ENCODE data around the gene SYNDIG1L. TPM values are rescaled to one million over a fixed set of nuclear protein-coding genes. Genes with fewer than 3 reads are reported as not detected.

Gene SYNDIG1L
- total and polyA plus RNA-seq, 10 of the 15 experiments (the other 5 are each of a cell fraction or from before 2014, with no cell fraction given), result 0.04 TPM; not detected in 9

DNA sequence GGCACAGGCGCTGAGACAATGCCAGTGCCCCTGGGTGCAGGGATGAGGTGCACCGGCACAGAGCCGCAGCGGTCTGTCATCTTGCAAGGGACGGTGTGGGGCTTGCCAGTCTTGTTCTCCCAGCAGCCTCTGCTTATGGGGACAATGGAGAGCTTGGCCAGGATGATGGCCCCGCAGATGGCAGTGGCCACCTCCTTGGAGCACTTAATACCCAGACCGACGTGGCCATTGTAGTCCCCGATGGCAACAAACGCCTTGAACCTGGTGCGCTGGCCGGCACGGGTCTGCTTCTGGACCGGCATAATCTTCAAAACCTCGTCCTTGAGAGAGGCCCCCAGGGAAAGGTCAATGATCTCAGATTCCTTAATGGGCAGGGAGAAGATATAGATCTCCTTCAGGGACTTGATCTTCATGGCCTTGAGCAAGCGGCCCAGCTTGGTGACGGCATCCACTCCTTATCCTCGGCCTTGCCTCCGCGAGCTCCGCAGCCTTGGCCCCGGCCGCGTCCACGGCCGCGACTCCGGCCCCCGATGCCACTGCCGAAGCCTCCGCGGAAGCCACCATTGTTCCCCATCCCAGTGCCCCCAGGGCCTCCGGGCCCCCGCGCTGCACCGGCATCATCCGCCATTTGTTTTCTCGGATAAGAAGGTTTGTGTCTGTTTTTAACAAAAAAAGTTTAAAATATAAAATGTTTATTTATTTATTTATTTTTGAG is 47.9 kb downstream of the SYNDIG1L start (continued):
- TF ChIP-seq, protein P1, sequence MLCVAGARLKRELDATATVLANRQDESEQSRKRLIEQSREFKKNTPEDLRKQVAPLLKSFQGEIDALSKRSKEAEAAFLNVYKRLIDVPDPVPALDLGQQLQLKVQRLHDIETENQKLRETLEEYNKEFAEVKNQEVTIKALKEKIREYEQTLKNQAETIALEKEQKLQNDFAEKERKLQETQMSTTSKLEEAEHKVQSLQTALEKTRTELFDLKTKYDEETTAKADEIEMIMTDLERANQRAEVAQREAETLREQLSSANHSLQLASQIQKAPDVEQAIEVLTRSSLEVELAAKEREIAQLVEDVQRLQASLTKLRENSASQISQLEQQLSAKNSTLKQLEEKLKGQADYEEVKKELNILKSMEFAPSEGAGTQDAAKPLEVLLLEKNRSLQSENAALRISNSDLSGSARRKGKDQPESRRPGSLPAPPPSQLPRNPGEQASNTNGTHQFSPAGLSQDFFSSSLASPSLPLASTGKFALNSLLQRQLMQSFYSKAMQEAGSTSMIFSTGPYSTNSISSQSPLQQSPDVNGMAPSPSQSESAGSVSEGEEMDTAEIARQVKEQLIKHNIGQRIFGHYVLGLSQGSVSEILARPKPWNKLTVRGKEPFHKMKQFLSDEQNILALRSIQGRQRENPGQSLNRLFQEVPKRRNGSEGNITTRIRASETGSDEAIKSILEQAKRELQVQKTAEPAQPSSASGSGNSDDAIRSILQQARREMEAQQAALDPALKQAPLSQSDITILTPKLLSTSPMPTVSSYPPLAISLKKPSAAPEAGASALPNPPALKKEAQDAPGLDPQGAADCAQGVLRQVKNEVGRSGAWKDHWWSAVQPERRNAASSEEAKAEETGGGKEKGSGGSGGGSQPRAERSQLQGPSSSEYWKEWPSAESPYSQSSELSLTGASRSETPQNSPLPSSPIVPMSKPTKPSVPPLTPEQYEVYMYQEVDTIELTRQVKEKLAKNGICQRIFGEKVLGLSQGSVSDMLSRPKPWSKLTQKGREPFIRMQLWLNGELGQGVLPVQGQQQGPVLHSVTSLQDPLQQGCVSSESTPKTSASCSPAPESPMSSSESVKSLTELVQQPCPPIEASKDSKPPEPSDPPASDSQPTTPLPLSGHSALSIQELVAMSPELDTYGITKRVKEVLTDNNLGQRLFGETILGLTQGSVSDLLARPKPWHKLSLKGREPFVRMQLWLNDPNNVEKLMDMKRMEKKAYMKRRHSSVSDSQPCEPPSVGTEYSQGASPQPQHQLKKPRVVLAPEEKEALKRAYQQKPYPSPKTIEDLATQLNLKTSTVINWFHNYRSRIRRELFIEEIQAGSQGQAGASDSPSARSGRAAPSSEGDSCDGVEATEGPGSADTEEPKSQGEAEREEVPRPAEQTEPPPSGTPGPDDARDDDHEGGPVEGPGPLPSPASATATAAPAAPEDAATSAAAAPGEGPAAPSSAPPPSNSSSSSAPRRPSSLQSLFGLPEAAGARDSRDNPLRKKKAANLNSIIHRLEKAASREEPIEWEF (IDR thresholded peaks at IDR 0.05; ENCODE audit: insufficient replicate concordance, low read depth, low read length), result no peak
- TF ChIP-seq TBL1XR1 (IDR thresholded peaks at IDR 0.05; ENCODE audit: low read depth, low read length), result no peak
- no peak for TF ChIP-seq CBX5 (IDR thresholded peaks at IDR 0.05; ENCODE audit: low read depth)
- TF ChIP-seq YY1 (IDR thresholded peaks at IDR 0.05; ENCODE audit: low read depth, low read length), result no peak
- TF ChIP-seq, protein P2, sequence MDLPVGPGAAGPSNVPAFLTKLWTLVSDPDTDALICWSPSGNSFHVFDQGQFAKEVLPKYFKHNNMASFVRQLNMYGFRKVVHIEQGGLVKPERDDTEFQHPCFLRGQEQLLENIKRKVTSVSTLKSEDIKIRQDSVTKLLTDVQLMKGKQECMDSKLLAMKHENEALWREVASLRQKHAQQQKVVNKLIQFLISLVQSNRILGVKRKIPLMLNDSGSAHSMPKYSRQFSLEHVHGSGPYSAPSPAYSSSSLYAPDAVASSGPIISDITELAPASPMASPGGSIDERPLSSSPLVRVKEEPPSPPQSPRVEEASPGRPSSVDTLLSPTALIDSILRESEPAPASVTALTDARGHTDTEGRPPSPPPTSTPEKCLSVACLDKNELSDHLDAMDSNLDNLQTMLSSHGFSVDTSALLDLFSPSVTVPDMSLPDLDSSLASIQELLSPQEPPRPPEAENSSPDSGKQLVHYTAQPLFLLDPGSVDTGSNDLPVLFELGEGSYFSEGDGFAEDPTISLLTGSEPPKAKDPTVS (IDR thresholded peaks at IDR 0.05; ENCODE audit: low read depth, low read length), result no peak
- TF ChIP-seq SUZ12 (IDR thresholded peaks at IDR 0.05; ENCODE audit: unreplicated experiment), result no peak

Measured in GM12878 (cell line).